Tibial artery (tissue), 4 donors: ENCODE measurements around the gene PPIB.

Experiments used
- DNase-seq, 2 donors: peaks; one replicate each; pipeline ENCODE4 v3.0.0-alpha.2; 2019
- H3K27ac ChIP-seq, 2 donors: fragments of 200-600 bp; sonication (generic) in 1 of 2; 1 replicate in 1 of 2; 2 replicates in 1 of 2; pipeline ENCODE4 v1.5.1; 2018 to 2019; ENCODE audit warnings: mild to moderate bottlenecking in 1 of 2
- H3K27me3 ChIP-seq, 2 donors: fragments of 200-600 bp; sonication (generic) in 1 of 2; one replicate each; pipeline versions ENCODE4 v1.5.1 to v1.6.0; 2016 to 2019
- H3K36me3 ChIP-seq, 3 donors: fragments of 200-600 bp; sonication (generic) in 2 of 3; one replicate each; pipeline ENCODE4 v1.5.1; 2016 to 2019; ENCODE audit warnings: mild to moderate bottlenecking in 2 of 3
- H3K4me1 ChIP-seq, 4 donors: fragments of 200-600 bp; sonication (generic) in 2 of 4; 1 replicate in 3 of 4; 2 replicates in 1 of 4; pipeline ENCODE4 v1.5.1; 2016 to 2019
- H3K4me3 ChIP-seq, 2 donors: fragments of 200-600 bp; sonication (generic) in 1 of 2; 1 replicate in 1 of 2; 2 replicates in 1 of 2; pipeline ENCODE4 v1.5.1; 2018 to 2019; ENCODE audit warnings: mild to moderate bottlenecking in 2 of 2
- H3K9me3 ChIP-seq, 3 donors: fragments of 200-600 bp; sonication (generic) in 1 of 3; one replicate each; pipeline ENCODE4 v1.5.1; 2016 to 2019
- CTCF ChIP-seq, 2 experiments: fragments of 200-600 bp in 1 of 2; fragments of 450-650 bp in 1 of 2; IDR thresholded peaks; one replicate each; pipeline ENCODE4 v1.5.1; 2017 to 2019; ENCODE audit warnings: antibody characterized with exemption in 2 of 2, mild to moderate bottlenecking in 1 of 2, moderate library complexity in 1 of 2
- intact Hi-C: fragments of 100-400 bp; cut with DNase I; formaldehyde crosslinking; loops from one replicate; pipeline ENCODE4 v1.15.0; 2023; ENCODE audit warnings: low total_unique reads

PPIB gene

GRCh38 chr15:64162478-64162868 is 349 bp downstream of the PPIB start:
- Histone ChIP-seq H3K27me3 (no peaks in the 10 kb centered on the region), H3K36me3 (peaks cover 35 to 42% (median 39%) of the 10 kb centered on the region in 3 donors), H3K4me1 (peaks cover 0 to 46% (median 37%) of the 10 kb centered on the region in 4 donors), H3K4me3 (peak overlapping the region; percentile 74 to 84), H3K9me3 (no peaks in the 10 kb centered on the region), H3K27ac (peak overlapping the region; percentile 84 to 85)
- intact Hi-C loops: loop anchor here (5.0 to 10.0 kb wide), 4 partner anchors 70 to 1450 kb away; partner anchors contain the start of genes CIAO2A, INTS14 and PCLAF
- TF ChIP-seq CTCF (IDR thresholded peaks at IDR 0.05): no peak
- DNase-seq: no peak

- no peaks in the 10 kb centered on the region for H3K27me3 ChIP-seq
- DNase-seq: no peak
- peak overlapping the region; percentile 84 to 85 for H3K27ac ChIP-seq
- intact Hi-C loops: loop anchor here (5.0 to 10.0 kb wide), 4 partner anchors 70 to 1450 kb away; partner anchors contain the start of genes CIAO2A, INTS14 and PCLAF
- H3K4me3 ChIP-seq: peak overlapping the region; percentile 74 to 84
- no peak for TF ChIP-seq CTCF (IDR thresholded peaks at IDR 0.05)
- peaks cover 0 to 46% (median 37%) of the 10 kb centered on the region in 4 donors for H3K4me1 ChIP-seq
- H3K36me3 ChIP-seq: peaks cover 40 to 48% (median 45%) of the 10 kb centered on the region in 3 donors
- no peaks in the 10 kb centered on the region for H3K9me3 ChIP-seq
These were observed 939 bp downstream of the PPIB start for GRCh38 chr15:64161688-64162477.

- no peak for TF ChIP-seq CTCF (IDR thresholded peaks at IDR 0.05)
- no peak overlapping the region for H3K4me3 ChIP-seq
- no peaks in the 10 kb centered on the region for H3K27me3 ChIP-seq
- peaks cover 59 to 79% (median 70%) of the 10 kb centered on the region in 3 donors for H3K36me3 ChIP-seq
- no peak for DNase-seq
- no peak overlapping the region for H3K27ac ChIP-seq
- H3K4me1 ChIP-seq: peaks cover 0 to 47% (median 30%) of the 10 kb centered on the region in 4 donors
- intact Hi-C loops: no loop called here
- H3K9me3 ChIP-seq: no peaks in the 10 kb centered on the region
These were observed 4.3 kb downstream of the PPIB start for GRCh38 chr15:64158363-64159134.

- Histone ChIP-seq H3K9me3 (no peaks in the 10 kb centered on the region), H3K36me3 (peaks cover 59 to 79% (median 70%) of the 10 kb centered on the region in 3 donors), H3K27ac (no peak overlapping the region), H3K4me3 (no peak overlapping the region), H3K4me1 (peaks cover 0 to 54% (median 37%) of the 10 kb centered on the region in 4 donors), H3K27me3 (peaks cover 0 to 7% of the 10 kb centered on the region in 2 donors)
- no peak for TF ChIP-seq CTCF (IDR thresholded peaks at IDR 0.05)
- peak in 1 of 2 donors; percentile 24 for DNase-seq
- intact Hi-C loops: no loop called here
These were observed 5.2 kb downstream of the PPIB start for GRCh38 chr15:64157599-64158125.

GRCh38 chr15:64156652-64157331 is 6.0 kb downstream of the PPIB start:
- no peak for TF ChIP-seq CTCF (IDR thresholded peaks at IDR 0.05)
- Histone ChIP-seq H3K9me3 (no peaks in the 10 kb centered on the region), H3K27me3 (peaks cover 0 to 16% of the 10 kb centered on the region in 2 donors), H3K36me3 (peaks cover 59 to 79% (median 70%) of the 10 kb centered on the region in 3 donors), H3K27ac (no peak overlapping the region), H3K4me3 (no peak overlapping the region), H3K4me1 (peaks cover 0 to 56% (median 40%) of the 10 kb centered on the region in 4 donors)
- DNase-seq: peak in 1 of 2 donors; percentile 53
- intact Hi-C loops: no loop called here
